Raji (cell line): Measurements from ENCODE around the gene RASSF4.

ENCODE experiments used
- POLR2A ChIP-seq: IDR thresholded peaks from 2 replicates; pipeline ENCODE4 v1.6.1; 2011; ENCODE audit warnings: low read depth, low read length, control low read depth; ENCODE audit not compliant: insufficient read depth

The RASSF4 gene

GRCh38 chr10:45001381-45002148 is 42.0 kb downstream of the RASSF4 start:
- no peak for TF ChIP-seq POLR2A

GRCh38 chr10:45003432-45004000 is 43.9 kb downstream of the RASSF4 start:
- no peak for TF ChIP-seq POLR2A

GRCh38 chr10:45004661-45005060 is 45.1 kb downstream of the RASSF4 start:
- TF ChIP-seq POLR2A = no peak

GRCh38 chr10:45005284-45005683 is 45.7 kb downstream of the RASSF4 start:
- TF ChIP-seq POLR2A = no peak

GRCh38 chr10:45006276-45007030 is 46.9 kb downstream of the RASSF4 start:
- TF ChIP-seq POLR2A = no peak

- no peak for TF ChIP-seq POLR2A
Measured at GRCh38 chr10:45008524-45009161, 49.0 kb downstream of the RASSF4 start.

- no peak for TF ChIP-seq POLR2A
Measured at GRCh38 chr10:45015590-45015989, 56.0 kb downstream of the RASSF4 start.

GRCh38 chr10:45023426-45023825 is 63.8 kb downstream of the RASSF4 start:
- no peak for TF ChIP-seq POLR2A

- no peak for TF ChIP-seq POLR2A
Measured at GRCh38 chr10:45034301-45034700, 74.7 kb downstream of the RASSF4 start.

- TF ChIP-seq POLR2A = no peak
Measured at GRCh38 chr10:45035673-45036072, 76.1 kb downstream of the RASSF4 start.

GRCh38 chr10:45040921-45041542 is 81.4 kb downstream of the RASSF4 start:
- no peak for TF ChIP-seq POLR2A

GRCh38 chr10:45044290-45044689 is 84.7 kb downstream of the RASSF4 start:
- TF ChIP-seq POLR2A = no peak
